Measurements from ENCODE around the gene CASP8AP2.
"Not testable (repeated sequence)": the region's sequence is repeated elsewhere in the genome, so short reads cannot be mapped to it uniquely, and the experiment has no call there.

The CASP8AP2 gene

DNA sequence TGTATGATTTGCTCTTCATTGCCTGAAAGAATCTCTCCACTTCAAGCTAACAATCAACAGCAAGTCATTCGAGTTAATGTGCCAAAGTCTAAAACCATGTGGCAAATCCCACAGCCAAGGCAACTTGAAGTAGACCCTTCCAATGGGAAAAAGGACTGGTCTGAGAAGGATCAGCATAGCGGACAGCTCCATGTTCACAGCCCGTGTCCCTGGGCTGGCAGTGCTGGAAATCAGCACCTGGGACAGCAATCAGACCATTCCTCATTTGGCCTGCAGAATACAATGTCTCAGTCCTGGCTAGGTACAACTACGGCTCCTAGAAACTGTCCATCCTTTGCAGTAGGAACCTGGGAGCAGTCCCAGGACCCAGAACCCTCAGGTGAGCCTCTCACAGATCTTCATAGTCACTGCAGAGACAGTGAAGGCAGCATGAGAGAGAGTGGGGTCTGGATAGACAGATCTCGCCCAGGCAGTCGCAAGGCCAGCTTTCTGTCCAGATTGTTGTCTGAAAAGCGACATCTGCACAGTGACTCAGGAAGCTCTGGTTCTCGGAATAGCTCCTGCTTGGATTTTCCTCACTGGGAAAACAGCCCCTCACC lies 65.7 kb downstream of the CASP8AP2 start:
- H4K20me1 ChIP-seq (ENCODE audit: insufficient read depth, low read length, poor library complexity, severe bottlenecking), result no peaks in the 10 kb centered on the region
- no peaks in the 10 kb centered on the region for H3K36me3 ChIP-seq (ENCODE audit: insufficient read depth, low read length)
- no peak overlapping the region for H3K4me2 ChIP-seq (ENCODE audit: low read depth, low read length, poor library complexity, severe bottlenecking)
- H3F3A ChIP-seq (ENCODE audit: low read depth), result no peaks in the 10 kb centered on the region
- H3K27me3 ChIP-seq (ENCODE audit: insufficient read depth, low read length, poor library complexity, severe bottlenecking), result no peaks in the 10 kb centered on the region
- no peak for TF ChIP-seq EZH2phosphoT487 (IDR thresholded peaks at IDR 0.05; ENCODE audit: borderline replicate concordance)
- TF ChIP-seq, protein P1, sequence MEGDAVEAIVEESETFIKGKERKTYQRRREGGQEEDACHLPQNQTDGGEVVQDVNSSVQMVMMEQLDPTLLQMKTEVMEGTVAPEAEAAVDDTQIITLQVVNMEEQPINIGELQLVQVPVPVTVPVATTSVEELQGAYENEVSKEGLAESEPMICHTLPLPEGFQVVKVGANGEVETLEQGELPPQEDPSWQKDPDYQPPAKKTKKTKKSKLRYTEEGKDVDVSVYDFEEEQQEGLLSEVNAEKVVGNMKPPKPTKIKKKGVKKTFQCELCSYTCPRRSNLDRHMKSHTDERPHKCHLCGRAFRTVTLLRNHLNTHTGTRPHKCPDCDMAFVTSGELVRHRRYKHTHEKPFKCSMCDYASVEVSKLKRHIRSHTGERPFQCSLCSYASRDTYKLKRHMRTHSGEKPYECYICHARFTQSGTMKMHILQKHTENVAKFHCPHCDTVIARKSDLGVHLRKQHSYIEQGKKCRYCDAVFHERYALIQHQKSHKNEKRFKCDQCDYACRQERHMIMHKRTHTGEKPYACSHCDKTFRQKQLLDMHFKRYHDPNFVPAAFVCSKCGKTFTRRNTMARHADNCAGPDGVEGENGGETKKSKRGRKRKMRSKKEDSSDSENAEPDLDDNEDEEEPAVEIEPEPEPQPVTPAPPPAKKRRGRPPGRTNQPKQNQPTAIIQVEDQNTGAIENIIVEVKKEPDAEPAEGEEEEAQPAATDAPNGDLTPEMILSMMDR (conservative IDR thresholded peaks at IDR 0.05; ENCODE audit: low read length), result no peak
- H3K9me3 ChIP-seq (ENCODE audit: insufficient read depth, low read depth, low read length), result no peaks in the 10 kb centered on the region
- no peaks in the 10 kb centered on the region for H3K9me2 ChIP-seq (replicated peaks; ENCODE audit: low read depth, low read length)
- H3K79me2 ChIP-seq (ENCODE audit: insufficient read depth, low read length), result no peaks in the 10 kb centered on the region
- no peak overlapping the region for H3K4me3 ChIP-seq (ENCODE audit: low read length, poor library complexity, severe bottlenecking)
- no peaks in the 10 kb centered on the region for H3K4me1 ChIP-seq (ENCODE audit: insufficient read depth, low read length, poor library complexity, severe bottlenecking)
- no peak overlapping the region for H2AFZ ChIP-seq (ENCODE audit: low read length)
- no peak overlapping the region for H3K9ac ChIP-seq (ENCODE audit: low read depth, low read length, poor library complexity, severe bottlenecking)

DNA sequence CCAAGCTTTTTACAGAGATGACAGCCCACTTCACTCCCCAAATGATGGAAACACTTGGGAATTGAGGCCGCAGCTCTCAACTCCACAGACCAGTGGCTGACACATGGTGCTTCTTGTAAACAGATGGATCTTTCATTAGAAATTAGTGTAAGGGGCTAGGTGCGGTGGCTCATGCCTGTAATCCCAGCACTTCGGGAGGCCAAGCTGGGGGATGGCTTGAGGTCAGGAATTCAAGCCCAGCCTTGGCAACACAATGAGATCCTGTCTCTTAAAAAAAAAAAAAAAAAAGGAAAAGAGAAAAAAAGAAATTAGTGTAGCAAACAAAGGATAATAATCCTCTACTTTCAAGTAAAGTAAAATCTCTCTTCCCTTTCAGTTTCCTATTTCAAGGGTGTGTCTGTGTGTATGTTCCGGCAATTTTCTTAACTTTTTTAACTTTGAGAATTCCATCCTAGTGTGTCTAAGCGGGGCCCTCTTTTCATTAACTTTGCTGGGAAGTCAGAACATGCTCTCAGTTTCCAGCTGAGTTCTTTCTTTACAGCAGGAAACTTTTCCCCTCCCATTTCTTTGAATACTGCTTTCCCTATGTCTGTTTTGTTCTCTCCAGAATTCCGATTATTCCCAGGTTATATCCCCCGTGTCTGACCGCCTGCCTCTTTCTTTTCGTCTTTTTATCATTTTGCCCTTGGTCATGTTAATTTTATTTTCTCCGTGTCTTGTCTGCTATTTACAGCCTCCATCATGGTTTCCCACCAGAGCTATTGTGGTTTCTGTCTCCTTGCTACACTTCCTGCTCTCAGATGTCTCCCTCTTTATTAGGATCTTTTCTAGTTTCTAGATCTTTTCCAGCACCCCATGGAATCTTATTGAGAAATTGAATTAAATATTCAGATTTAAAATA lies 80.6 kb downstream of the CASP8AP2 start:
- not testable (repeated sequence) for H3K36me3 ChIP-seq (ENCODE audit: insufficient read depth, low read length); H4K20me1 ChIP-seq (ENCODE audit: insufficient read depth, low read length, poor library complexity, severe bottlenecking); H3K9me3 ChIP-seq (ENCODE audit: insufficient read depth, low read depth, low read length); H3K79me2 ChIP-seq (ENCODE audit: insufficient read depth, low read length); H3F3A ChIP-seq (ENCODE audit: low read depth); H3K9me2 ChIP-seq (replicated peaks; ENCODE audit: low read depth, low read length); H3K27me3 ChIP-seq (ENCODE audit: insufficient read depth, low read length, poor library complexity, severe bottlenecking)
- H3K4me3 ChIP-seq (ENCODE audit: low read length, poor library complexity, severe bottlenecking), result peak overlapping the region; percentile 55
- H3K9ac ChIP-seq (ENCODE audit: low read depth, low read length, poor library complexity, severe bottlenecking), result peak overlapping the region; percentile 54
- H3K4me2 ChIP-seq (ENCODE audit: low read depth, low read length, poor library complexity, severe bottlenecking), result peak overlapping the region; percentile 68
- 0 out of 2 replicates have a peak overlapping the region, but pooled peaks have one; percentile 74 for H2AFZ ChIP-seq (ENCODE audit: low read length)
- peaks cover 11% of the 10 kb centered on the region for H3K4me1 ChIP-seq (ENCODE audit: insufficient read depth, low read length, poor library complexity, severe bottlenecking)

DNA sequence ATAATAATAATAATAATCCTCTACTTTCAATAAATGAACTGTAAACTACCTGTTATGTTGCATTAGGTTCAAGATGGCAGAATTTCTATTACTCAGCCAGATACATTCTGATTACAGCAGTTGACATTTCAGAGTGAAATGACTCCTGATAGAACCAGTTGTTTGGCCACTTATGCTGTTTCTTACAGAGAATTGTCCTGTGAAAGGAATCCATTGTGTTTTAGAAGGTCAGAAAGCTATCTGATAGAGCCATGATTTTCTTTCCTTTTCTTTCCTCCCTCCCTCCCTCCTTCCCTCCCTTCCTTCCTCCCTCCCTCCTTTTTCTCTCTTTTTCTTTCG lies 81.2 kb downstream of the CASP8AP2 start:
- H3K9me3 ChIP-seq (ENCODE audit: insufficient read depth, low read depth, low read length), result no peaks in the 10 kb centered on the region
- peaks cover 11% of the 10 kb centered on the region for H3K4me1 ChIP-seq (ENCODE audit: insufficient read depth, low read length, poor library complexity, severe bottlenecking)
- no peak overlapping the region for H3K9ac ChIP-seq (ENCODE audit: low read depth, low read length, poor library complexity, severe bottlenecking)
- H3K4me3 ChIP-seq (ENCODE audit: low read length, poor library complexity, severe bottlenecking), result peak overlapping the region; percentile 55
- no peaks in the 10 kb centered on the region for H3F3A ChIP-seq (ENCODE audit: low read depth)
- H2AFZ ChIP-seq (ENCODE audit: low read length), result peak overlapping the region; percentile 84; the same call in 1 of the 2 replicates
- no peaks in the 10 kb centered on the region for H3K36me3 ChIP-seq (ENCODE audit: insufficient read depth, low read length)
- H3K27me3 ChIP-seq (ENCODE audit: insufficient read depth, low read length, poor library complexity, severe bottlenecking), result no peaks in the 10 kb centered on the region
- H3K9me2 ChIP-seq (replicated peaks; ENCODE audit: low read depth, low read length), result no peaks in the 10 kb centered on the region
- no peaks in the 10 kb centered on the region for H4K20me1 ChIP-seq (ENCODE audit: insufficient read depth, low read length, poor library complexity, severe bottlenecking)
- peak overlapping the region; percentile 68 for H3K4me2 ChIP-seq (ENCODE audit: low read depth, low read length, poor library complexity, severe bottlenecking)
- no peaks in the 10 kb centered on the region for H3K79me2 ChIP-seq (ENCODE audit: insufficient read depth, low read length)
- TF ChIP-seq EZH2phosphoT487 (IDR thresholded peaks at IDR 0.05; ENCODE audit: borderline replicate concordance), result no peak
- TF ChIP-seq, protein P1 (conservative IDR thresholded peaks at IDR 0.05; ENCODE audit: low read length), result no peak

All from Loucy (cell line).